DMS53 (cell line): ENCODE data around the gene CDC42EP3.

Source experiments
- DNase-seq: peaks from one replicate; lab custom pipeline; 2025; lab: John Stamatoyannopoulos, UW

CDC42EP3 gene

DNA sequence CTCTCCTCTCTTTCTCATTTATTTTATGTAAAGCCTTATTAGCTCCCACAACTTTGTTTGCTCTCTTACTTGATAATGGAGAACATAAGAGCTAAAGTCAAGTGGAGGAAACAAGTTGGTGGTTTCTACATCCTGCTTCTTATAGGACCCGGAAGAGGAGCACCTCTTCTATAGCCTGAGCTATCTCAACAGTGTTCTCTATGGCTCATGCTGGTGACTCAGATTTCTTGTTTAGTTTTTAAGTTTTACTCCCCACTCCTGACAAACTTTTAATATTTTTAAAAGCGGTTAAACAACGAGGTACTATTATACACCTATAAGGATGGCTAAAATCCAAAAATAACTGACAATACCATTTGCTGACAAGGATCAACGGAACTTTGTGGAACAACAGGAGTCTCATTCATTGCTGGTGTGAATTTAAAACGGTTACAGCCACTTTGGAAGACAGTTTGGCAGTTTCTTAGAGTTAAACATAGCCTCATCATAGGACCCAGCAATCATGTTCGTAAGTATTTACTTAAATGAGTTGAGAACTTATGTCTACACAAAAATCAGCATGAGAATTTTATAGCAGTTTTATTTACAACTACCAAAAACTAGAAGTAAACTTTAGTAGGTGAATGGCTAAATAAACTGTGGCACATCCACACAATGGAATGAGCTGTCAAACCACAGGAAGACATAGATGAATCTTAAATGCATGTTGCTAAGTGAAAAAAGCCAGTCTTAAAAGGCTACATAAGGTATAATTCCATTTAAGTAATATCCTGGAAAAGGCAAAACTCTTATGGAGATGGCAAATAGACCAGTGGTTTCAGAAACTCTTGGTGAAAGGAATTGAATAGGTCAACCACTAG, 12.7 kb upstream of the CDC42EP3 start:
- DNase-seq = peak; percentile 48

DNA sequence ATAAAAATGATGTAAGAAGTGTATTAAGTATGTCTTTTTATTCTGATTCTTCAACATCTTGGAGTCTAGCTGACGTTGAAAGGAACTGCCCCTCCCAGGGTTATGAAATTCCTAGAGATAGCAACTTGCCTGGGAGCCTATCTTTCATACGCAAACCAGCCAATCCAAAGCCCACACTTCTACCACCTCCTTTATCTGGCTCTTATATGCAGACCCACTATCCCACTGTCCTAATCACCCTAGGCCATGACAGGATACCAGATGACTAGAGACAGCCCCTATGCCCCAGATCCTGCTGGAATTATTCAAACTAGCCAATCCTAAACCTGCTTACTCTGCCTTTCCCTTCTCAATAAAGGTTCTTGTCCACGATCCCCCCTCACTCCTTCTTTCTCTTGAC, 11.8 kb upstream of the CDC42EP3 start:
- no peak for DNase-seq

DNA sequence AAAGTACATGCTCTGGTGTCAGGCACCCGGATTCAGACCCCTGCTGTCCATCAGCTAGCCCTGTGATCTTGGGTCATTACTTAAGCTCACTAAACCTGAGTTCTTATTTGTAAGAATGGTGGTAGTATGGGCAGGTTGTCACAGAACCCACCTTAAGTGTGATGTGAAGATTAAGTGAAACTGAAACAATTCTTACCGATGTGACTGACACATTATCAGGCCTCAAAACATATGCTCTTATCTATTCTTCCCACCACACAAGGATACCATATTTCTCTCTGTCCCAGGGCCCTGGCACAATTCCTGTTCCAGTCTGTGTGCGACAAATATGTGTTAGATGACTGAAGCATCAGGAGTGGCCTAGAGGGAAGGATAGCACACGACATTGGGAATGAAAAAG, 11.0 kb upstream of the CDC42EP3 start:
- DNase-seq = no peak

DNA sequence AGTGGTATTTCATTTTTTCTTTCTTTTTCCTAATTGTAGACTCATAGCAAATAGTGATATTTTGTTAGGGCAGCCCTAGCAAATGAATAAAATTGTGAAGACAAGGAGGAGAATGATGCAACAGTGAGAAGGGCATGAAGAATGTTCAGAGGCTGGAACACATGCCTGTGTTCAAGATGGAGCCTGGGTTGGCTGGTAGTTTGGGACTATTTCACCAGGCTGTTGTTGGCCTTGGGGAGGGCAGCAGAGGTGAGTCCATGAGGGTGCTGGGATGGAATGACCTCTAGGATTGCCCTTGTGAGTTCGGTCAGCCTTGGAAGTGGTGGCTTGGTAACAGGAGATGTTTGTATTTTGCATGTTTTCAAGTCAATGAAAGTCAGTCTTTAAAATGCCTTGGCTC, 10.1 kb upstream of the CDC42EP3 start:
- no peak for DNase-seq

DNA sequence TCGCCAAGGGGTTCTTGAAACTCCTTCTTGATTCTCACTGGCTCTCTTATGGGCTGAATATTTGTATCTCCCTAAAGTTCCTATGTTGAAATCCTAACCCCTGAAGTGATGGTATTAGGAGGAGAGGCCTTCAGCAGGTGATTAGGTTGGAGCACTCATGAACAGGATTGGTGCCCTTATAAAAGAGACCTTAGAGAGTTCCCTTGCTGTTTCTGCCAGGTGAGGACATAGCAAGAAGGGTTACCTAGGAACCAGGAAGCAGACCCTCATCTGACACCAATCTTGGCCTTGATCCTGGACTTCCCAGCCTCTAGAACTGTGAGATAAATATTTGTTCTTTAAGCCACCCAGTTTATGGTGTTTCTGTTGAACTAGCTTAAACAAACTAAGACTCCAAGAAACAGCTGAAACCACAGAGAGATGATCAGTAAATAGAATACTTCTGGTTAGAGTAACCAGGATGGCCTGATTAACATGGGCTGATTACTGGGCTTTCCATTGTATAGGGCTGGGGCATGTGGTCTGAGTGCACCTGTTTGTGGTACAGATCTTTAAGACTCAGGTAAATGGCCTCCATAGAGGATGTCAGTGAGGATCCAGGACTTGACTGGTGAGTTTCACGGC, 7.7 kb upstream of the CDC42EP3 start:
- DNase-seq = peak; percentile 91

GRCh38 chr2:37676274-37676673, 4.8 kb upstream of the CDC42EP3 start:
- DNase-seq = peak; percentile 88

- no peak for DNase-seq
These were observed 3.5 kb upstream of the CDC42EP3 start for GRCh38 chr2:37674946-37675345.

GRCh38 chr2:37672870-37673184, 1.4 kb upstream of the CDC42EP3 start:
- DNase-seq = no peak

DNA sequence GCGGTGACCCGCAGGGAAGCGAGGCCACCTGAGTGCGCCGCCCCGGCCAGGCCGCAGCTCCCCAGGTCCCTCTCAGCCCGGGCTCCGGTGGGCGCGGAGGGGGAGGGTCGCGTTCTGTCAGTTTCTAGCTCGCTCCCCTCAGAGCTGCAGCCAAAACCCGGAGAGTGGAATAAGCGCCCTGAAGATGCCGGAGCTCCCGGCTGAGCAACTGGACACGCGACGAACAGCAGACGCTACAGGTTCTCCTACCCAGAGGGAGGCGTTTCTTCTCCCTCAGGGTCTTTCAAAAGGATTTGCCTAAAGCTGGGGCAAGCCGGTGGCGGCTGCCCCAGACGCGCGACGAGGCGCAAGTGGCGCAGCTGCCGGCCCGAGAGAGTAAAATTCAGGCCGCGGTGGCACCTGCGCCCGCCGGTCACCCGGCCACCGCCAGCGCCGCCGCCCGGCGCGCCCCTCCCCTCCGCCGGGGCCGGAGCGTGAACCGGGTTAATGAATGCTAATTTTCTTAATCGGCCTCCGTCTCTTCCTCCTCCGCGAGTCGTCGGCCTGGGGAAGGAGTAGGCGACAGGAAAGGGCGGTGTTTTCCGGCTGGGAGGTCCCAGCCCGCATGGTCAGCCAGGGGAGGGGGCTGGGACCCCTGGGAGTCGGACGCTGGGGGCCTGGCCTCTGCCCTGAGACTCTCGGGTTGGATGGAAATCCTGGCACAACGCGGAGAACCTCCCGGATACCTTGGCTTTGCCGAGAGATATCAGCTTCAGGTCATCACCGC, 845 bp upstream of the CDC42EP3 start:
- DNase-seq = peak; percentile 94

DNA sequence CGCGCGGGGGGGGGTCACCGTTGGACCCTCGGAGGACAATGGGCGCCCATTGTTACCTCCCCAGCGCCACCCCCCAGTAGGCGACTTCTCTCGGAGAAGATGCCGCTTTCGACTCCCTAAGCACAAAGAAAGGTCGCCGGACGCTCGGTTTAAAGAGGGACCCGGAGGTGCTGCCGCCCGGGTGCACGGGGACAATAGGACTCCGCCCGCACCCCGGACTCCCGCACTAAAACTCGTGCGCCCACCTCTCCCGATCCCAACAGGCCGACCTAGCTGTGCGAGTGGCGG, 318 bp upstream of the CDC42EP3 start:
- DNase-seq = peak; percentile 83

- no peak for DNase-seq
These were observed 949 bp downstream of the CDC42EP3 start for GRCh38 chr2:37670378-37671008.

DNA sequence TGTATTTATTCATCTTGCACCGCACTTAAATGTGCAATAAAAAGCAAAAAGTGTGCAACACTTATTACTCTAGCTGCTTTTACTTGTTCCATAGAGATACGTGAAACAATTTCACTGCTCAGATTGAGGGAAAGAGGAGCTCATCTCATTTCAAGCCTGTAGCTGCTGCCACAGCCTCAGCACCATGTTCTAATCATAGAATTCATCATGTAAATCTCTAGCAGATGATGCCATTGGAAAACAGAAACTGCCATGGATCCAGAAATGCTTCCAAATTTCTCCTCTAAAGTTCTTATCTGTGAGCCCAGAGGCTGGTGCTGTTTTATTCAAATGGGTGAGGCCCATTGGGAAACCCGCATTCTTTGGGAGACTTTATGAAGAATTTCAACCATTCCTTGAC, 2.0 kb downstream of the CDC42EP3 start:
- no peak for DNase-seq

GRCh38 chr2:37667704-37668103, 3.7 kb downstream of the CDC42EP3 start:
- DNase-seq = no peak

- DNase-seq = no peak
These were observed 4.7 kb downstream of the CDC42EP3 start for GRCh38 chr2:37666772-37667171.

DNA sequence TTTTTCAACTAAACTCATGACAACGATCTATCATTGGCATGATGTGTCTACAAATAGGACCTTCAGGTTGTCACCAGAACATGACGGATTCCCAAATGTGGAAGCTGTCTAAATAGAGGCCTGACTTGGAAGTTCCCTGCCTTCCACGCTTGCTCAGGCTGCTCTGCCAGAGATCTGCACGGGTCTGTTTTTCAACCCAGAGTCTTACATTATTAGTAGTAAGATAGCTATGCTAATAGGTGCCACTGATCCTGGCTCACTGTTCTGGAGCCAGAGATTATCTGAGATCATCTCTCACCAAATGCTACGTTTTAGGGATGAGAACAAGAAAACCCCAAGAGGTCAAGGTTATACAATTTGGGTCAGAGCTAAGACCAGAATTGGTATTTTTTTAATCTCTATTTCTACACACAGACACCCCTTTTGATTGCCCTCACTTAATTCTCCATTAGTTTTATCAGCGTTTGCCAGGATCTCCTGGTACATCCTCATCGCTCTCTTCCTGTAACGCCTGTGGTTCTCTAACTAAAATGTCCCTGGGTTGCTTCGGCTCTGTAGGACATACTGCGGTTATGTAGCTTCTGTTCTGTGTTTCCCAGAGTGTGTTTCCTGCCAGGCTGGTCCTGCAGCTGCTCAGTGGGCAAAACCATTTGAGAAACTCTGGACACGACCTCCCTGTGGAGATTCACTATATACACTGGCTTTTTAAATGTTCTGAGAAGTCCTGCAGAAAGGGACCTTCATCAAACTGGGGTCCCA, 5.7 kb downstream of the CDC42EP3 start:
- no peak for DNase-seq

DNA sequence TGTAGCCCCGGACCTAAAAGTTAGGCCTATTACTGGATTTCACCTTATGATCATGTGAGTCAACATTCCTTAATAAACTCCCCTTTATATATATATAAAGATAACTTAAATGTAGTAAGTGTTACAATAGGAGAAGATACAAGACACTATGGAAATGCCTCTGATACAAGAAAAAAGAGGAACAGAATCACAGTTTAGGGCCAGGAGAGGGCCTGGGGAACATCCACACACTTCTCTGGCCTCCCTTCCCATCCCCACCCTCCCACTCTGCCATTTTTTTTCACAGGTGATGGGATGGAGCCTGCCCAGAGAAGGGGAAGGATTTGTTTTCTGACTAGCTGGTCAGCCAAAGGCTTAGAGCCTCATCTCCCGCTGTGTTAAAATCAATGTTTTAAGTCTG, 6.4 kb downstream of the CDC42EP3 start:
- DNase-seq = no peak

- no peak for DNase-seq
These were observed 7.2 kb downstream of the CDC42EP3 start for GRCh38 chr2:37664231-37664643.

DNA sequence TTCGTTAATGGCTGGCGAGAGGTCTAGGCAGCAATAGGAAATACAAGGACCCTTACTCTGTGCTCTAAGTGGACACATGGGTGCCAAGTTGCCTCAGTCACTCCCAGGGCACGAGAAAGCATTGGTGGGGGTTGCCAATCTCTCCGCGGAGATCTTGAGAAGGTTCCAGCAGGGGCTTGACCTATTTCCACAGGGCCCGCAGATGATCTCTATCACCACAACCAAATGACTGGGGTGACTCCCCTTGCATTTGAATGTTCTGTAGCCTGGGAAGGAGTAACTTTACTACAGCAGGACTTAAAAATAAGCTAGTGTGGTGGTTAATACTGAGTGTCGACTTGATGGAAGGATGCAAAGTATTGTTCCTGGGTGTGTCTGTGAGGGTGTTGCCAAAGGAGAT, 8.1 kb downstream of the CDC42EP3 start:
- DNase-seq = no peak

DNA sequence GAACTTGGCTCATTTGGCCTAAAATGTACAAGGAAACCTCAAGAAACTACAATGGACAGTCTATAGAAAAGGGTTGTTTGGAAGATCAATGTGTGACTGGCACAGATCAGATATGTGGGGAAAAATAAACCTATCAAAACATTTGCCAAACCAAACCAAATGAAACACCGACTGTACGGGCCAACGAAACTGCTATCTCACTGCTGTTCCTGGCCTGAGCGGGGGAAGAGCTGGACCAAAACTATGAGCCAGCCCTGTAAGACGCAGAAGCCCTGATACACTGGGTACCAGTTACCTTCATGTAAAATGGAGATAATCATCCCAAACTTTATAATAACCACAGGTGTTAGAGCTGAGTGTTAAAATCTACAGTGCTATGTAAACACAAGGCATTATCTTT, 11.7 kb downstream of the CDC42EP3 start:
- DNase-seq = no peak

DNA sequence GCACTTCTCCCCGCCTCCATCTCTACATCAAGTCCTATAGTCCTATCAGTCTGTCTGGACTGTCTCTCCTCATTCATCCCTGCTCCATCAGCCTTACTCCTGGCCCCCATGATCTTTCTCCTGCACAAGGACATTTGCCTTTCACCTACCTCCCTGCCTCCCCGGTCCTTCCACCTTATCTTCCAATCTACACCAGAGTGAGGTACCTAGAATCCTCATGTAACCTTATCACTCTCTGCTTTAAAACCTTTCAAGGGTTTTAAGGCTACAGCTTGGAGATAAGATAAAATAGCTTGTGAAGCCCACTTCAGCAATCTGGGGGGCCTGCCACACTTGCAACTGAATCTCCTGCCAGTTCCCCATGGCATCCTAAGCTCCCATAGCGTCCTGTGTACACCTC, 12.8 kb downstream of the CDC42EP3 start:
- no peak for DNase-seq

- DNase-seq = peak; percentile 41
These were observed 14.0 kb downstream of the CDC42EP3 start for GRCh38 chr2:37657471-37657870.
